ENCODE results near the gene C9orf43.
"Not testable (repeated sequence)": the region's sequence is repeated elsewhere in the genome, so short reads cannot be mapped to it uniquely, and the experiment has no call there.

Gene C9orf43

GRCh38 chr9:113375057-113376023 lies 35.2 kb upstream of the C9orf43 start:
- TF ChIP-seq CTCF (IDR thresholded peaks at IDR 0.05; ENCODE audit: low read depth, low read length), result no peak
- peak overlapping the region in 1 of 2 donors; percentile 22 for H3K4me3 ChIP-seq (replicated peaks in 1 of 2; ENCODE audit: low read depth in 2 of 2, low read length in 2 of 2)
- peak in 1 of 2 donors; percentile 19 for DNase-seq (ENCODE audit: low read depth in 2 of 2)

- peak within 1 kb of the TSS; percentile 68 to 93 for H3K4me3 ChIP-seq (replicated peaks in 1 of 2; ENCODE audit: low read depth in 2 of 2, low read length in 2 of 2)
- DNase-seq (ENCODE audit: low read depth in 2 of 2), result peak; percentile 64 to 79
- no peak for TF ChIP-seq CTCF (IDR thresholded peaks at IDR 0.05; ENCODE audit: low read depth, low read length)
These were observed 33.6 kb upstream of the C9orf43 start, which contains the start of gene HDHD3 for GRCh38 chr9:113376634-113377567. TSS of gene HDHD3 (minus strand) at chr9:113376986. CDS start at chr9:113374354, 2,632 bp downstream.

GRCh38 chr9:113379094-113379828 lies 31.3 kb upstream of the C9orf43 start:
- H3K4me3 ChIP-seq (replicated peaks in 1 of 2; ENCODE audit: low read depth in 2 of 2, low read length in 2 of 2); DNase-seq (ENCODE audit: low read depth in 2 of 2): not testable (repeated sequence)

- not testable (repeated sequence) for DNase-seq (ENCODE audit: low read depth in 2 of 2); H3K4me3 ChIP-seq (replicated peaks in 1 of 2; ENCODE audit: low read depth in 2 of 2, low read length in 2 of 2)
These were observed 30.7 kb upstream of the C9orf43 start for GRCh38 chr9:113379829-113380210.

- TF ChIP-seq CTCF (IDR thresholded peaks at IDR 0.05; ENCODE audit: low read depth, low read length), result no peak
- no peak for DNase-seq (ENCODE audit: low read depth in 2 of 2)
- no peak overlapping the region for H3K4me3 ChIP-seq (replicated peaks in 1 of 2; ENCODE audit: low read depth in 2 of 2, low read length in 2 of 2)
These were observed 29.6 kb upstream of the C9orf43 start for GRCh38 chr9:113380869-113381378.

- not testable (repeated sequence) for H3K4me3 ChIP-seq (replicated peaks in 1 of 2; ENCODE audit: low read depth in 2 of 2, low read length in 2 of 2)
These were observed 29.1 kb upstream of the C9orf43 start for GRCh38 chr9:113381441-113381840.

GRCh38 chr9:113381909-113382411 lies 28.6 kb upstream of the C9orf43 start:
- no peak for DNase-seq (ENCODE audit: low read depth in 2 of 2)
- no peak for TF ChIP-seq CTCF (IDR thresholded peaks at IDR 0.05; ENCODE audit: low read depth, low read length)
- no peak overlapping the region for H3K4me3 ChIP-seq (replicated peaks in 1 of 2; ENCODE audit: low read depth in 2 of 2, low read length in 2 of 2)

More at GRCh38 chr9:113381441-113381840, 29.1 kb upstream of the C9orf43 start:
- DNase-seq (ENCODE audit: low read depth in 2 of 2), result not testable (repeated sequence)

Data from cardiac fibroblast (primary cell).